Head of caudate nucleus (tissue), 42 donors: ENCODE results near the gene SPP2.

Experiments
- DNase-seq, 42 donors: peaks; one replicate each; pipeline versions ENCODE4 v3.0.0 to v3.0.0-alpha.2; 2020 to 2021; ENCODE audit warnings: mixed read lengths in 7 of 42
- intact Hi-C: fragments of 100-400 bp; cut with DNase I; formaldehyde crosslinking; loops from one replicate; pipeline ENCODE4 v1.15.0; 2022

The SPP2 gene

DNA sequence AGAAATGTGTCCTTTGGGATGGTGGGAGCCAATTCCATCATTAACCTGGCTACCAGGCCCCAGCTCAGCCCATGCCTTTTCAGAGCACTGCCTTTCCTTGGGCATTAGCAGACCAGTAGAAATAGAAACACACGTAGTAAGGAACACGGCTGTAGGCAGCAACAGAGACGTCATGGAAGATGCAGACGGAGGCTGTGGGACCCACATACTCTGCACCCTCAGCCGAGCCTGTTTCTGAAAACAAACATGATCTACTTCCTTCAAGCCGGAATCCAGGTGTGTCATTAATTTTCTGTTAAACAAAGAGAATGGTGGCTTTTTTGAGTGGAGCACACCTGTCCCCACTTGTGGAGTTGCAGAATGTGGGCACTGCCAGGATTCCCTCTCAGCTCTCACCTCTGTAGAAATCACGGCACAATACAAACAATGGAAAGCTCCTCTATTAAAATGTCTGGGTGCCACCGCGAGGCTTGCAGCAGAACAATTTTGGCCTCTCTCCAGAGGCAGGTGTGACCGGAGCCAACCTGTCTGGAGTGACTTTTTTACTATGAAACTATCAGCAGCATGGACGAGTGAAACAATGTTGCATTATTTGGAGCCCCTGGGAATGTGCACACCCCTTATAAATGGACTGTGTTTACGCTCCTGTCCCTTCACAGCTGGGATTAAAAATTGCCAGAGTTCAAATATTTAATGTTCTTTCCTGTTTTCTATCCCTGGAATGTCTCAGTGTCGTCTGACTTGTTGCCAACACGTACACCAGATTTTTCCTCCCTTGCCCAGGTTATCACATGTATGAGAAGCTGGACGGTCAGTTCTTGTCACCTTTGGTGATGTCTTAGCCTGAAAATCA lies 31.7 kb downstream of the SPP2 start:
- DNase-seq, result no peak
- intact Hi-C loops, result no loop called here

DNA sequence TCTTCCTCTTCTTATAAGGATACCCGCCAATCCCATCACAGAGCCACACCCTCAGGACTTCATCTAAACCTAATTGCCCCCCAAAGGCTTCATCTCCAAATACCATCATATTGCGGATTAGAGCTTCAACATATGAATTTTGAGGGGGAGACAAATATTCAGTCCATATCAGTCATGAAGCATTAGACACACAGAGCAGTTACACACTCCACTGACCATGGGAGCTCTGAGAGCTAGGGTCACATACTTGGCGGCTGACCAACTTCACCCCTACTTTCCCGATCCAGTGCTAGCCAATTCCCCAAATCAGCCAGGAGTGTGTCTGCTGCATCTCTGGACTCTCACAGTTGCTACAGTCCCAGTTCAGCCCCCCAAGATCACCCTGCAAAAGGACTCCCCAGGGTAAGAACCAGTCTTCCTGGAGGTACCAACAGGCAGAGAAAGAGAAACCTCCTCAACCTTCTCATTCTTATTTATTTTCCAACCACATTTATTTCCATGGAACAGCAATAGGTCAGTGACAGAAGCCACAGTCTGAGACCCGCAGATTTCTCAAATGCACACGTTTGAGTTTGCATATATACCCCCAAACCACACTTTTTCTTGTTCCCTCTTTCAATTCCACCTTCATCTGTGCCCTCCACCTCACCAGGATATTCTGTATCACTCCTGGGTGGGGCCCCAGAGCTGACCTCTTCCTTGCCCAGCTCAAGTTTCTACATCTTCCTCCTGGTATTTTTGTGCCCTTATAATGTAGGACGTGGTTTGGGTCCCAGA lies 33.3 kb downstream of the SPP2 start:
- intact Hi-C loops, result no loop called here
- no peak for DNase-seq

DNA sequence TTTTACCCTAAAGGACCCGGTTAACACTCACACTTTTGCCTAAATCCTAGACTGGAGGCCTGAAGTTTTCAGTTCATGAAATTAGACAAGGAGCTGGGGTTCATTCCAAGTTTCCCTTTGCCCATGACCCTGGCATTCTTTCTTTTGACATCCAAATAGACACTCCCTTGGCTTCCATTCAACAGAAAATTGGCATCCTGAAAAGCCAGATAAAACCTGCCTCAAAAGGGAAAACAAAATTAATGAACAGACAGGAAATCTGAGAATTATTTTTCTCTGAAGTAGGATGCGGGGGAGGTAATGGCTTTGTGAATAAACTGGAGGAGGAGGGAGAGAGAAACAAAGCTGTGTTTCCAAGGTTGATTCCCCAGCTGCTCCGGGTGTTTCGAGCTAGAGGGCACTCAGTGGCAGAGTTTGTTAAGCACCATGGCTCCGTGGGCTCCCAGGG lies 41.0 kb downstream of the SPP2 start:
- intact Hi-C loops, result no loop called here
- DNase-seq, result peak in 1 of 42 donors; percentile 38

DNA sequence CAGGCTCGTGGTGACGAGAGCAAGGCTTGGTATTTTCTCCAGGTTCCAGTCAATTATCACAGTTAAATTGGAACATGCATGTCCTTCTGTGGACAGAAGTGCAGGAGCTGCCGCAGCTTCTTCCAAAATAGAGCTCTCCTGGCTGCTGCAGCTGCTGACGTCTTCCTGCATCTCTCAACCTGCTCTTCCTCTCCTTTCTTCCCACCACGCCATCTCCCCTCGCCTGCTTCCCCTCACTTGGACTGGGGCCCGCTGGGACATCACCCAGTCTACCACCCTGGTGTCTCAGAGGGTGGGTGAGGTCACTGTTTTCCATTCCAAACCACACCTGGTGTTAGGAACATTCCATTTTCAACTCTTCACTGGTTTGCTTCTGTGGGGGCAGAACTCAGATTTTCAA lies 41.4 kb downstream of the SPP2 start:
- intact Hi-C loops, result no loop called here
- no peak for DNase-seq

DNA sequence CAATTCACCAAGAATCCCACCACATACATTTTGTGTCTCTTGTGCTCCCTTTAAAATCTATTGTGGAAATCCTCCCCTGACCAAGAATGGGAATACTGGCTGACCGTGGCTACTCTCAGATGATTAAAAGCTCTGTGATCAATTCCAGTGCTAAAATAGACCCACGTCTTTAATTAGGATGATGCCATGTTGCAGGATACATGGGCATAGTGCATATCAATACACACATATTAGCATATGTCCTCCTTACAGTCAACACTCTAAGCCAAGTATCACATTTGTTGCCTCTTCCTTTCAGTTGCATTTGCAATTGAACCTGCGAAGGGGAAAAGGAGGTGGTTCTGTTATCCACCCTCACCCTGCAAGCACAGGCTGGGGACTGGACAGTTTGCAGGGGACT lies 41.8 kb downstream of the SPP2 start:
- no peak for DNase-seq
- intact Hi-C loops, result no loop called here

DNA sequence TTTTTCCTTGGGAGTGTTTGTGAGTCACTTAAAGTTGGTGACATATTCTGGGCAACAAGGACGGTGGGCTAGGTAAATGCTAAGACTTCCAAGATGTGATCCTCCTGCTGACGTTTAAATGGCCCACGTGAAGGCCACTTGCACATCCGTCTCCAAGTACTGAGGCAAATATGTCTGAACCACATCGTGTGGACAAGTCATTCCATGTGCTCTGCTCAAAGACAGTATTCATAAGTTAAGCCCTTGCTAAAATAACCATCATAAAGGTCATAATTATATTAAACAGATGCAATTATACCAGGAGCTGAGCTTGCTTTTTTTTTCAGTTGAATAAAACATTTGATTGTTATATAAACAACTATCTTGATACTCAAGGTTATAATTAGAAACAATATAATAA lies 44.8 kb downstream of the SPP2 start:
- no peak for DNase-seq
- intact Hi-C loops, result no loop called here

DNA sequence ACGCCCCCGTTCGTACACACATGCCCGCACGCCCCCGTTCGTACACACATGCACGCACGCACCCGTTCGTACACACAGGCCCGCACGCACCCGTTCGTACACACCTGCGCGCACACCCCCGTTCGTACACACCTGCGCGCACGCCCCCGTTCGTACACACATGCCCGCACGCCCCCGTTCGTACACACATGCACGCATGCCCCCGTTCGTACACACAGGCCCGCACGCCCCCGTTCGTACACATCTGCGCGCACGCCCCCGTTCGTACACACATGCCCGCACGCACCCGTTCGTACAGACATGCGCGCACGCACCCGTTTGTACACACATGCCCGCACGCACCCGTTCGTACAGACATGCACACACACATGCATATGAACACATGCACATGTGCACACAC lies 45.7 kb downstream of the SPP2 start:
- intact Hi-C loops, result no loop called here
- no peak for DNase-seq

DNA sequence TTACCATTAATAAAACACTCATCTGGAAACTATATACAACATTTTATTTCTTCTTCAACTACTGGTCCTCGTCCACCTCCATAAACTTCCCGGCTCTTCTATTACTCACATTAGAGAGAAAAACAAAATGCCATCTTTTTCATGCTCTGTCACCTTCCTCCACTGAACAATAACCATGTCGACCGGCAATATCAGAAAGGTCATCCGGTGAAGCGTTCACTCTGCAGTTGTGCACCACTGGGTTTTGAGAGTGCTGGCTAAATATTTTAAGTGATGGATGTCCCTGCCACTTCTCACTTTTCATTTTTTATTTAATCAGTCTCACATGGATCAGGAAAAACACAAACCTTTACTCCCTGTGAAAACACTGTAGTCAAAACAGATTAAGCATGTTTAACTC lies 48.2 kb downstream of the SPP2 start:
- no peak for DNase-seq

DNA sequence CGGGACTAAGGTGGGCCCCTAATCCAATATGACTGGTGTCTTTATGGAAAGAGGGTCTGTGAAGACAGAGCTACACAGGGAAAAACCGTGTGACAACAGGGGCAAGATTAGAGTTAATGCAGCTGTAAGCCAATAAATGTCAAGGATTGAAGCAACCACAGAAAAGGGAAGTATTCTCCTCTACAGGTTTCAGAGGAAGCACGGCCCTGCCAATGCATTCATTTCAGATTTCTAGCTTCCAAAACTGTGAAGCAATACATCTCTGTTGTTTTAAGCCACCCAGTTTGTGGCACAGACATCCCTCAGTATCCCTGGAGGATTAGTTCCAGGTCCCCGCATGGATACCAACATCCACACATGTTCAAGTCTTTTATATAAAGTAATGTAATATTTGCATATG lies 48.8 kb downstream of the SPP2 start:
- intact Hi-C loops, result no loop called here
- DNase-seq, result no peak

More for the DNA sequence above, 48.2 kb downstream of the SPP2 start:
- intact Hi-C loops, result no loop called here

DNA sequence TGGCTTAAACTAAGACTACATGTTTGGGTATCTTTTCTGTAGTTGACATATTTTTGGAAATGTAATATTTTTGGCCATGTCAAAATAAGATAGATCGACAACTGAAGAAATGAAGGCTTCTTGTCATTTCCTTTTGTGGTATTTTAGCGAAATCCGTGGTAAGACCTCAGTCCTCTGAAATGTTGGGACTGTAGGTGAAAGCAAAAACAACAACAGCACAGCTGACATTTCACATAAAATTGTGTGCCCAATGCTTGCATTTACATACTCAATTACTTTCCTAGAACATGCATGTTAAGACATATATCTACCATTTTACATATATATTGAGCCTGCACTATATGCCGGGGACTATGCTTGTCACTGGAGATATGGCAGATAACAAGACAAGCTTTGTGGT lies 50.2 kb downstream of the SPP2 start:
- DNase-seq, result no peak
- intact Hi-C loops, result no loop called here

DNA sequence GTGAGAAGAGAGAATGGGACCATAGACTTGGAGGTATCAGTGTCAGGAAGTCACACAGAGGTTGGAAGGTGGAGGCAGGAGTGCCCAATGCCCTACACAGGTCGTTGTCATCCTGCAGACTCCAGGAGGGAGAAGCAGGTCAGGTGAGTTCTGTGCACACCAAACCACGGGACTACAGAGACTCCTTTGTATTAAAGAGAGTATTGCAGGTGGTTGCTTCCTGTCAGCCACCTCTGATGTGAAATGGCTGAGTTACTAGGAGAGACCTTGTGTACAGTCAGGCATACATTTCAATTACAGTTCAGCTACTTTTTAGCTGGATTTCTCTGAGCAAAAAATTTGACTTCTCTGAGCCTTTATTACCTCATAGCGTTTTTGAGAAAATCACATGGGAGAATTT lies 51.6 kb downstream of the SPP2 start:
- DNase-seq, result no peak
- intact Hi-C loops, result no loop called here

DNA sequence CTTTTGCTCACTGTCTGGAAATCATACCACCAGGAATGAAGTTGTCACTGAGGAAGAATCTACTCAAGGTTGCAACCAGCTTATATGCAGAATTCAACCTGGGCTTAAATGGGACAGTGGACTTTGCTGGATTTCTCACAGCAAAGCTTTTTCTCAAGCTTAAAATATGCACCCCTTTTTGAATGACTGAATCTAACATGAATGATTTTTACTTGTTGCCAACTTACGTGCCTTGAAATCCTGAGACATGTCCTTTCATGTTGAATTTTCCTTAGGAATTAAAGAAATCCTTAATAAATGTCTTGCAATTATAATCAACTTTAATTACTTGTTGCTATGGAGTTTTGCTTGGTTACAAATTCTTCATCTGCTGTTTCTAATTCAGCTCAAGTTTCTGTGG lies 57.4 kb downstream of the SPP2 start:
- no peak for DNase-seq
- intact Hi-C loops, result no loop called here

DNA sequence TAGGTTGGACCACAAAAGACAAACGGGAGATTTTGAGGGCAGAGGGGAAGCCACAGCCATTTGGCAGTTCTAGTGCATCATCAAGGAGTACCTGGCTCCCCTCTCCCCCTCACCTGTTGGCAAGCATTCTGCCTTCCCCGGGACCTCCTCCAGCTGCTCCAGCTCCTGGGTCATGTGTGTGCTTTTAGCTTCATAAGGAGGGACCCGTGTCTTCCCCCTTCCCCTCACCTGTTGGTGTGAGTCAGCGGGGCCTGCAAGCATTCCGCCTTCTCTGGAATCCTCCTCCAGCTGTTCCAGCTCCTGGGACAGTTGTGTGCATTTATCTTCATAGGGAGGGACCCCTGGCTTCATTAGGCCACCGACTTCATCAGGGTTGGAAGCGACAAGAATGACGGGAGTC lies 58.8 kb downstream of the SPP2 start:
- intact Hi-C loops, result no loop called here
- DNase-seq, result no peak

DNA sequence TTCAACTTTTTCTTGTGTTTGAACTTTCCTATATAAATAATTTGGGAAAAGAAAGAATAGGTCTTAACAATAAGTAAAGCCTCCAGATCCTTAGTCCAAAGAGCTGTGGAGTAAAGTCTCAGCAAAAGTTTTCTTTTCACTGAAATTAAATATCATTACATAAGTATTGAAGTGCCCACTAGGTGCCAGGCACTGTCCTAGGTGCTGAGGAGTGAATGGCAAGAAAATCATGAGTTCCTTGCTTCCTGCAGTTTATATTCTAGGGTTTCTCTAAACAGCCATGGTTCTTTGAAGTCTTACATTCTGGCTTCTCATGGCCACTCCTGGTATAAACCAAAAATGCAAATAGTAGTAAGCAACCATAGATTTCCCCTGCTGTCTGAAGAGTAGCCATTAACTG lies 59.7 kb downstream of the SPP2 start:
- intact Hi-C loops, result no loop called here
- DNase-seq, result no peak

DNA sequence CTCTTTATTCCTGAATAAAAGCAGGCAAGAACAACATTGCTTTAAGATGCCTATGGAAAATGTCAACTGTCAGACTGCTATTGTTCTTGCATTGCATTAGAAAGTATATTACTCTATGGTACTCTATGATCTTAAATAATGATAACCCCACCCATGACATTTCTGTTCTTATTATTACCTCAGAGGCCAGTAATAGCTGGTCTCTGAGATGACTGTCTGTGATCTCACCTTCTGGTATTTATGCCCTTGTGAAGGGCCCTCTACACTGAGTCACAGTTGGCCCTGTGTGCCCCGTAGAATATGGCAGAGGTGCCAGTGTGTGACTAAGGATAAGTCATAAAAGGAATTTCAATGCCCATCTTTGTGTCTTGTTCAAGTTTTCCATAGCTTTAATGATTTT lies 61.0 kb downstream of the SPP2 start:
- intact Hi-C loops, result no loop called here
- no peak for DNase-seq

DNA sequence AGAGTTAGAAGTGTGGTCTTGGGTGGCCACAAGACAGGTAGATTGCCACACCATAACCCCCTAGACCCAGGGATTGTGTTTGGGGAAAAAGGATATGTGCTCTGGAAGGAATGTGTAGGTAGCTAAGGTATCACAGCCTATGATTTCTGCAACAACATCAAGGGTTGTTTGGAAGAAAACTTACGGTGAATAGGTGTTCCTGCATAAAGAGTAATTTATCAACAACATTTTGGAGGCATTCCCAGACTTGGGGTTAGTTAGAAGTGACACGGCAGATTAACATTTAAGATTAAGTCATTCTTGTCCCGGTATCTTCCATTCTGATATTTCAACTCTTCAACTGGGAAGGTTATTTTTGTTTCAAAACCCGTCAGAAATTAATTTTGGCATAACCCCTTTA lies 65.5 kb downstream of the SPP2 start:
- intact Hi-C loops, result no loop called here
- DNase-seq, result no peak

DNA sequence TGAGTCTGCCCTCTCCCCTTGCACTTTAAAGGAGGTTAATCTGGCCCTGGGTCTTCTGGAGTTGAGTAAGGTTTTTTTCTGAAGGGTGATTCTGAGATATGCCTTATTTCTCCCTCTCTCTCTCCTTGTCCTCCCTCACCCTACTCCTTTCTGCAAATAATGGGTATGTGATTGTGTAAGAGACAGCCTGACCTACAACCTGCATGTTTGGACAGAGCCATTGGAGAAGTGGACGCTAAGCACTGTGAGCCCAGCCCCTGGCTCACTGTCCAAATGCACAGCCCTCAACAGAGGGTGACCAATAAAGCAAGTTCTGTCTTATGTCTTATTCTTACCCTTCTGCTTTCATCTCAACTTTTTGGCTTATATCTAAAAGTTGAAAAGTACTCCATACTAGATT lies 71.5 kb downstream of the SPP2 start:
- intact Hi-C loops, result no loop called here
- DNase-seq, result no peak

DNA sequence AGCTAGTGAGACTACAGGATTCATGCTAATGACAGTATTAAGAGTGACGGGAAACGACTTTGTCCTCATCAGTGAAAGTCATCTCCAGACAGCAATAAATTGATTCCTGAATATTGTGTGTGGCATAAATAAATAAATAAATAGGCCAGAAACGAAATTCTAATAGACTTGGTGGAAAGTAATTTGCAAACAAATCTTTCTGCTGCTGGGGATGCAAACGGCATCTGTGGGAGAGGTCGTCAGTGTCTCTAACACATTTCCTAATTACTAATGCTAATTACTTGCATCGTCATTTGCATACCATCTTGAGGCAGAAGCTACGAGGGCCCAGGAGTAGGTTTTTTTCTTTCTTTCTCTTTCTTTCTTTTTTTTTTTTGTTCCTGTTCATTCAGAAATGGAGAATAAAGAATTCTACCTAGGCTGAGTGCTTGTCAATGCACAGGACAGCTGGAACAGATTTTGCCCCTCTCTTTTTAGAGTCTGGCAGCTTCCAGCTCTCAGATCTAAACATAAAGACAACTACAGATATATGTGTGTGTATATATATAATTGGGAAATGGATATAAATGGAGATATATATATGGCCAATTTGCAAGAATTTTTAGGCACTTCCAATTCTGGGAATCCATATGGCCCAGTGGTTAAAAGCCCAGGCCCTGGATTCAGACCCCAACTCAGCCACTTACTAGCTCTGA lies 75.1 kb downstream of the SPP2 start:
- DNase-seq, result no peak

DNA sequence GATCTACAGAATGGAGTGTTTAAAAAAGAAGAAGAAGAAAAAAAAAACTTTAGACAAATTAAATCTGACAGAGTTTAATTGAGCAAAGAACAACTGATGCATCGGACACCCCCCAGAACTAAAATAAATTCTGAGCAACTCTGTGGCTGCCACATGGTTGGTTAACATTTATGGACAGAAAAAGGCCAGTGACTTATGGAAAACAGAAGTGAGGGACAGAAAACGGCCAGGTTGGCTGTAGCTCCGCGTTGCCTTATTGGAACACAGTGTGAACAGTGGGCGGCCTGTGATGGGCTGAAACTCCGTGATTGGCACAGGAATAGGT lies 75.6 kb downstream of the SPP2 start:
- intact Hi-C loops, result no loop called here
- no peak for DNase-seq

More for the DNA sequence above, 75.1 kb downstream of the SPP2 start:
- intact Hi-C loops, result no loop called here
